Left ventricle myocardium inferior (tissue), 1 donor: ENCODE data around the gene UTP3. TPM values are rescaled to one million over a fixed set of nuclear protein-coding genes. Genes with fewer than 3 reads are reported as not detected.
"Not testable (repeated sequence)": the region's sequence is repeated elsewhere in the genome, so short reads cannot be mapped to it uniquely, and the experiment has no call there.

ENCODE experiments used
- DNase-seq: peaks from one replicate; pipeline ENCODE4 v3.0.0-alpha.2; 2020
- H3K27ac ChIP-seq: fragments of 200-600 bp; replicated peaks from 2 replicates; pipeline ENCODE4 v1.8.0; 2021
- H3K27me3 ChIP-seq: fragments of 200-600 bp; 2 replicates; pipeline ENCODE4 v1.8.0; 2021; ENCODE audit warnings: low read depth
- H3K36me3 ChIP-seq: fragments of 200-600 bp; 2 replicates; pipeline ENCODE4 v1.8.0; 2021
- H3K4me1 ChIP-seq: fragments of 200-600 bp; 2 replicates; pipeline ENCODE4 v1.8.0; 2021
- H3K4me3 ChIP-seq: fragments of 200-600 bp; 2 replicates; pipeline ENCODE4 v1.8.0; 2021; ENCODE audit warnings: mild to moderate bottlenecking, moderate library complexity
- H3K9me3 ChIP-seq: fragments of 200-600 bp; replicated peaks from 2 replicates; pipeline ENCODE4 v1.8.0; 2021
- intact Hi-C: fragments of 100-400 bp; cut with micrococcal nuclease; formaldehyde crosslinking; loops from one replicate; pipeline ENCODE4 v1.11.0; 2022
- total RNA-seq: library from RNA; stranded (reverse); fragmentation: NEBNext Ultra II Directional; extraction: Animal tissue kit (Norgen Biotek cat#: 25700); gene quantifications from one replicate; pipeline ENCODE4 v1.2.1, GENCODE V29; 2021
- TF ChIP-seq, protein P1 (sequence below): fragments of 200-600 bp; IDR thresholded peaks from 2 replicates; pipeline ENCODE4 v1.8.0; 2021; ENCODE audit warnings: antibody characterized with exemption, mild to moderate bottlenecking, borderline replicate concordance
- donor health status: DM: no; HTN: yes; CAD: no; lungs with severe emphysema.

The UTP3 gene
- total RNA-seq, 1 donor from 2014 or later, result 15.8 TPM

DNA sequence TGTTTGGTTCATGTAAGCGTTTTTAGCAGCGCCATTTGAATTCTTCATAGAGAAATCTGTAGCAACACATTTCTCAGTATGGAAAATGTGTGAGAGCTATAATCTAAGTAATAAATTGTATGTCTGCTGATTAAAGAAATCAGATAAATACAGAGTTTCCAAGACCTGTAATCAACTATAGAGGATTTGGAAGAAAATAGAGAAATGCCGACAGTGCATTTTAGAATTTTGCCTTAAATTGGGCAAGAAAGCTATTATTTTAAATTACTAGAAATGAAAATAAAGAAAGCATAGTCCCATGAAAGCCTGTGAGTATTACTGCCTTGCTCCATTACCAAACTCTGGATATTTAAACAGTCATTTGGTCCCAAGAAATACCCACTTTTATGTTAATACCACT, 36.1 kb downstream of the UTP3 start:
- H3K4me1 ChIP-seq, result peaks cover 42% of the 10 kb centered on the region
- no peak overlapping the region for H3K27ac ChIP-seq
- intact Hi-C loops, result no loop called here
- no peak for DNase-seq
- TF ChIP-seq, protein P1, sequence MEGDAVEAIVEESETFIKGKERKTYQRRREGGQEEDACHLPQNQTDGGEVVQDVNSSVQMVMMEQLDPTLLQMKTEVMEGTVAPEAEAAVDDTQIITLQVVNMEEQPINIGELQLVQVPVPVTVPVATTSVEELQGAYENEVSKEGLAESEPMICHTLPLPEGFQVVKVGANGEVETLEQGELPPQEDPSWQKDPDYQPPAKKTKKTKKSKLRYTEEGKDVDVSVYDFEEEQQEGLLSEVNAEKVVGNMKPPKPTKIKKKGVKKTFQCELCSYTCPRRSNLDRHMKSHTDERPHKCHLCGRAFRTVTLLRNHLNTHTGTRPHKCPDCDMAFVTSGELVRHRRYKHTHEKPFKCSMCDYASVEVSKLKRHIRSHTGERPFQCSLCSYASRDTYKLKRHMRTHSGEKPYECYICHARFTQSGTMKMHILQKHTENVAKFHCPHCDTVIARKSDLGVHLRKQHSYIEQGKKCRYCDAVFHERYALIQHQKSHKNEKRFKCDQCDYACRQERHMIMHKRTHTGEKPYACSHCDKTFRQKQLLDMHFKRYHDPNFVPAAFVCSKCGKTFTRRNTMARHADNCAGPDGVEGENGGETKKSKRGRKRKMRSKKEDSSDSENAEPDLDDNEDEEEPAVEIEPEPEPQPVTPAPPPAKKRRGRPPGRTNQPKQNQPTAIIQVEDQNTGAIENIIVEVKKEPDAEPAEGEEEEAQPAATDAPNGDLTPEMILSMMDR, result no peak
- no peaks in the 10 kb centered on the region for H3K36me3 ChIP-seq
- no peak overlapping the region for H3K4me3 ChIP-seq
- H3K9me3 ChIP-seq, result no peaks in the 10 kb centered on the region
- no peaks in the 10 kb centered on the region for H3K27me3 ChIP-seq

DNA sequence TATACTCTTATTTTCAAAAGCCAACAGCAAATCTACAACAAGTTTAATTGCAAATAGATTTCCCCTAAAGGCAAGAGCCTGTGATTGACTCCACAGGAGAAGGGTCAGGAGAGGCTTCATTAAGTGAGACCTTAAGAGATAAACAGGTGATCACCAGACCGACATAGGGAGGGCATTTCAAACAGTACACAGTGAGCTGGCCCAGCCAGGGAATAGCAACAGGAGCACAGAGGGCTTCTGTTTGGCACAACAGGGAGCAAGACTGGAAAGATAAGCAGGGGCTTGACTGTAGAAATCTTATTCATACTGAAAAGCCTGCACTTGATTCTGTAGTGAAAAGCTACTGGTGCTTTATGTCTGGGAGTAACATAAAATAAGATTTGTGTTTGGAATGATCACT, 37.3 kb downstream of the UTP3 start:
- H3K27me3 ChIP-seq, result no peaks in the 10 kb centered on the region
- intact Hi-C loops, result no loop called here
- DNase-seq, result no peak
- no peak overlapping the region for H3K4me3 ChIP-seq
- no peaks in the 10 kb centered on the region for H3K36me3 ChIP-seq
- no peaks in the 10 kb centered on the region for H3K9me3 ChIP-seq
- H3K27ac ChIP-seq, result no peak overlapping the region
- TF ChIP-seq, protein P1, result no peak
- peaks cover 42% of the 10 kb centered on the region for H3K4me1 ChIP-seq

DNA sequence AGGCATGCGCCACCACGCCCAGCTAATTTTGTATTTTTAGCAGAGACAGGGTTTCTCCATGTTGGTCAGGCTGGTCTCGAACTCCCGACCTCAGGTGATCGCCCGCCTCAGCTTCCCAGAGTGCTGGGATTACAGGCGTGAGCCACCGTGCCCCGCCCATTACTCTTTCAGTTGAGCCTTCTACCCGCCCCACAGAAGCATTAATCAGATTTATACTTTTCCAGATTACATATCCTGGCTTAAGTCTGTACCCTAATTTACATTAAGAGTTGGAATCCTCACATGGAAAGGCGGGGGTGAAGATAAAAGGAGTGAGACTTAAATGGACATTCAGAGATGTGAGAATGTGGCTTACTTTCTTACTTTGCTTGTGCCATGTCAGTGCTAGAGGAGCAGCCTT, 38.2 kb downstream of the UTP3 start:
- H3K9me3 ChIP-seq, H3K36me3 ChIP-seq, H3K27me3 ChIP-seq, DNase-seq, H3K4me3 ChIP-seq, intact Hi-C loops, H3K27ac ChIP-seq: not testable (repeated sequence)
- H3K4me1 ChIP-seq, result peaks cover 47% of the 10 kb centered on the region

DNA sequence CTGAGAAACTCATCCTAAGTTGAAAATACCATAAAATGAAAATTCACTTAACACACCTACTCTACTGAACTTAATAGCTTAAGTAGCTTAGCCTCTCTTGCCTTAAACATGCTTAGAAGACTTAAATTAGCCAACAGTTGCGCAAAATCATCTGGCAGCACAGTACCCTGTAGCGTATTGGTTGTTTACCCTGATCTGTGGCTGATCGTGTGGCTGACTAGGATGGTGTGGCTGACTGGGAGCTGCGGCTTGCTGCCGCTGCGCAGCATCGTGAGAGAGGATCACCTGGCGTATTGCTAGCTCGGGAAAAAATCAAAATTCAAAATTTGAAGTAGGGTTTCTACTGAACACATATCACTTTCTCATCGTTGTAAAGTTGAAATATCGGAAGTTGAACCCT, 39.8 kb downstream of the UTP3 start:
- TF ChIP-seq, protein P1, result no peak
- no peak overlapping the region for H3K4me3 ChIP-seq

DNA sequence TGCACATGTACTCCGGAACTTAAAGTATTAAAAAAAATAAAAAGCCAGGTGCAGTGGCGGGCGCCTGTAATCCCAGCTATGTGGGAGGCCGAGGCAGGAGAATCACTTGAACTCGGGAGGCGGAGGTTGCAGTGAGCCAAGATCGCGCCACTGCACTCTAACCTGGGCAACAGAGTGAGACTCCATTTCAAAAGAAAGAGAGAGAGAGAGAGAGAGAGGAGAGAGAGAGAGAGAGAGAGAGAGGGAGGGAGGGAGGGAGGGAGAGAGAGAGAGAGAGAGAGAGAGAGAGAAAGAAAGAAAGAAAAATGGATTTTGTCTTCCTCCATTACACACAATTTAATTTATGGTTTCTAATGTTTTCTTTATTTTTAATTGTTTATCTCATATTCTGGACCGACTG, 44.5 kb downstream of the UTP3 start:
- intact Hi-C loops, H3K4me3 ChIP-seq, H3K9me3 ChIP-seq, H3K27ac ChIP-seq, H3K36me3 ChIP-seq, DNase-seq, H3K27me3 ChIP-seq: not testable (repeated sequence)
- H3K4me1 ChIP-seq, result peaks cover 43% of the 10 kb centered on the region

More for the DNA sequence above, 39.8 kb downstream of the UTP3 start:
- H3K4me1 ChIP-seq, result peaks cover 39% of the 10 kb centered on the region
- no peaks in the 10 kb centered on the region for H3K27me3 ChIP-seq
- intact Hi-C loops, result no loop called here
- no peak overlapping the region for H3K27ac ChIP-seq
- H3K36me3 ChIP-seq, result no peaks in the 10 kb centered on the region
- H3K9me3 ChIP-seq, result no peaks in the 10 kb centered on the region
- no peak for DNase-seq

DNA sequence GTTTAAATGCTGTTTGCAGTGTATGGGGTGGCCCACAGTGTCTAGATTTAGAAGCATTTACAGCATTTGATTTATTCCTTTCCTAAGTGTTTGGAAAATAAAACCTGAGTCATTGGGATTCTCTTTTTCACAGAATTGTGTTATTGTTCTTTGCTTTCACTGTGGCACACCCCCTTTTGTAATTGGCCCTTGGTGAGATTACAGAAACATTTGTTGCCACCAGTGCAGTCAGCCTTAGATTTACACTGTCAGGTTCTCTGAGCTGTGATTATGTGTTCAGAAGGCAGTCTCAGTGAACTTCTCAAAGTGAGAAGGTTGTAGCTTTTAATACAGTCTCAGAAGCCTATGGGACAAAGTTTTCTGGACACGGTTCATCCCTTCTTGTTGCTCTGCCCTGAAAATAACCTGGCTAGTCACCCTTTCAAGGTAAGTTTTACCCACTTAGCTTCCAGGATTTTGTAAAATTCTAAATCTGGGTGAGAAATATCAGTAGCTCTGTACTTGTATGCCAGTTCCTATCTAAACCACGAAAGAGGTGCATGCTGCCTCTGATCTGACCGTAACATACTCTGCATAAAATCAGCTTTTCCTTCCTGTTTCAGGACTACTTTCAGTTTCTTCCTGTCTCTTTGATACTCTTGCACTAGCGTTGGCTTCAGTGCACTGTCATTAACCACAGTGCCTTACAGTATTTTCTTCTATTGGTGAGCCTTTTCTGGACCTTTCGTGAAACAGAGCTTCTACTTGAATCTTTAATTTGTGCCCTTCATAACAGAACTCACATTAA, 46.0 kb downstream of the UTP3 start:
- TF ChIP-seq, protein P1, result no peak
- no peak for DNase-seq
- Histone ChIP-seq H3K4me3 (peak overlapping the region; percentile 59), H3K9me3 (no peaks in the 10 kb centered on the region), H3K4me1 (peaks cover 41% of the 10 kb centered on the region), H3K27ac (peak overlapping the region; percentile 73), H3K36me3 (no peaks in the 10 kb centered on the region), H3K27me3 (no peaks in the 10 kb centered on the region)
- intact Hi-C loops, result no loop called here
